NCI-H526 (cell line): ENCODE data around the gene EMCN.
"Not testable (repeated sequence)": the region's sequence is repeated elsewhere in the genome, so short reads cannot be mapped to it uniquely, and the experiment has no call there.

ENCODE experiments used
- DNase-seq, 2 experiments: peaks; one replicate each; lab custom pipeline; 2025; lab: John Stamatoyannopoulos, UW

EMCN gene, protein sequence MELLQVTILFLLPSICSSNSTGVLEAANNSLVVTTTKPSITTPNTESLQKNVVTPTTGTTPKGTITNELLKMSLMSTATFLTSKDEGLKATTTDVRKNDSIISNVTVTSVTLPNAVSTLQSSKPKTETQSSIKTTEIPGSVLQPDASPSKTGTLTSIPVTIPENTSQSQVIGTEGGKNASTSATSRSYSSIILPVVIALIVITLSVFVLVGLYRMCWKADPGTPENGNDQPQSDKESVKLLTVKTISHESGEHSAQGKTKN

DNA sequence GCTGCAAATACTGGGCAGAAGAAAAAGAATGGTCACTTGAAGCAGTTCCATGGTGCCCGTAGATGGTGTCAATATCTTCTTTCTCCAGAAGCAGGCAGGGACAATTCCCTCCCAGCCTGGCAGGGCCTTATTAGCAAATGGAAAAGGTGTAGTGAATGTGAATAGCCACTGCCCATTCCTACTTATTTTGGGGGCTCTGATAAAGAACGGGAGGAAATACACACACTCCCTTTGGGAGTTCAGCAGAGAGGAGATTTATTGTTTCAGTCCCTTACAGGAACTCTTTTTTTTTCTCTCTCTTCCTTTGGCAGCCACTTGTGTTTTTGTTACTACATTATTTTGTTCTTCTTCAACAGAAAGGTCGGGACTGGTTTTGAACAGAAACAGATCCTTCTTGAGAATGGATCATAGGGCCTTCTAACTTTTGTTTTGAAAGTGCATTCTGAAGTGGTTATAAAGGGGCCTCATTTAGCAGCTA, at the start of gene EMCN:
Gene EMCN, minus strand, starts transcription at position 159 of the 478 bp plus-strand sequence. Its CDS starts 108 bp downstream, at position 51.
- DNase-seq: no peak

DNA sequence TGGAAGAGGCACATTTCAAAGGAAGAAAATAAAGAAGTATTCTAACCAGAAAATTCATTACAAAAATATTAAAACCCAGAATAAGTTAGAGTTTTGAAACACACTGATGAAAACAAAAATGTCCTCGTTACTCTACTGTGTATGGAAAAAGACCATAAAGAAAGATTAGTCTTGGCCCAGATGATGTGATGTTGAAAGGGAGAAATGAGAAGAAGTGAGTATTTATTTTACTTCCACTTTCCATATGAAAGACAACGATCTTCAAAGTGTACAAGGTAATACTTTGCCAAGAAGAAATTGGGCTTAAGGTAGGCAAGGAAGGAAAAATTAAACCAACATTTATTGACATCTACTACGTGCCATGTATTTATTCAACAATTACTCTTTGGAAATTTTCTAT, 48.6 kb upstream of the EMCN start:
- no peak for DNase-seq

DNA sequence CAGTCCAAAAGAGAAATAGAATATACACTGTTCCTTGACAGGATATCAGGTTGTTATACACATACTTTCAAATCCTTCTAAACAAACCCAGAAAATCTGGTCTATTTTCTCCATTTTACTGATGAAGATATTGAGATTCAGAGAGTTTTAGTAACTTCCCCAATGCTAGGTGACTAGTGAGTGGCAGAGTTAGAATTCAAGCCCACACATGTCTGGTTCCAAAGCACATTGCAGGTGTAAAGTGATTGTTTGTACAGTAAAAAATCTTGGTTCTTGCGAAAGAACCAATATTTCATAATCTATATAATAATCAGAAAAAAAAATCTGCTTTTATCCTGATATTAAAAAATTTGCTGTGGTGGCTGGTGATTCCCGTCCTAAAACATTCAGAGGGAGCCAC, 39.5 kb upstream of the EMCN start:
- no peak for DNase-seq

DNA sequence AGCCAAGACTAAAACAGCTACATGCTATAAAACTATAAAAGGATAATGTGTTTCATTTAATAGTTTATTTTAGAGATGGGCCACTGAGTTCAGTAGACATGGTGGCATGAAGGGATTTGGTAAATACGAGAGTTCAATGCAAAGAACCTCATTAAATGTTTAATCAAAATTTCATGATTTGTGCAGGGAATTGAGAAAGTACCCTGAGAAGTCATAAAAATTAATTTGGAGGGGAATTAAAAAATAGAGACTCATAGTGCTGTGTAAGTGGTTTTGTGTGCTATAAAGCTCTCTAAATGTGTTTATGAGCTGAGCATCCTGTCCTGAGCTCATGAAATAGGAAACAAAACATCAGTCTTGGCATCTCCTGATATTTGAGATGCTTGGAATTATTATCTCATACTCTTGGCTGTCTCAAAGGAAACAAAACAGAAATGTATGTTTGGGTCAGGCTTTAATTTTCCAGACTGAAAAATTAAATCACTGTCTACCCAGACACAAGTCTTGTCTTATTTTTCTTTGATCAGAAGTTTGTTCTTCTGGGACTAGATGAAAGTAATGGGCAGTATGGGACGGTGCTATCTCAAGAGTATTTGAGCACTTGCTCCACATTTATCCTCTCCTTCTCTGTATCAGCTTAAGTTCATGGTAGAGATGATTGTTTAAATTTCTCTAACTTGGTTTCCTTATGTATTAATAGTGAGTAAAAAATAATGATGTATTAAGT, 38.0 kb upstream of the EMCN start:
- DNase-seq: no peak

DNA sequence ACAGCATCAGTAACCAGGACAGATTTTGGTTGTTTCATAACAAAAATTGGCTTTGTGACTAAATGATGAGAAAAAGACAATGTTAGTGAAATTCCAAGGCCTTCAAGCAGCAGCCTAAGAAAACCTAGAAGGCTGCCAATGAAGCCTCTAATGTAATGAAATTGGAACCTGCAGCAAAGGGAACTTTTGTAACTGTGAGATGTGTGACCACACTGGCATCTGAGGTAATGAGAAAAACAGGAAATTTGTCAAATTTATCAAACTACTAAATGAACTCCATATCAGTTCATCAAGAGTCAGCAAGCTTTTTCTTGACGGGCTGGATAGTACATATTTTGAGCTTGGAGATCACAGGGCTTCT, 30.4 kb upstream of the EMCN start:
- no peak for DNase-seq

DNA sequence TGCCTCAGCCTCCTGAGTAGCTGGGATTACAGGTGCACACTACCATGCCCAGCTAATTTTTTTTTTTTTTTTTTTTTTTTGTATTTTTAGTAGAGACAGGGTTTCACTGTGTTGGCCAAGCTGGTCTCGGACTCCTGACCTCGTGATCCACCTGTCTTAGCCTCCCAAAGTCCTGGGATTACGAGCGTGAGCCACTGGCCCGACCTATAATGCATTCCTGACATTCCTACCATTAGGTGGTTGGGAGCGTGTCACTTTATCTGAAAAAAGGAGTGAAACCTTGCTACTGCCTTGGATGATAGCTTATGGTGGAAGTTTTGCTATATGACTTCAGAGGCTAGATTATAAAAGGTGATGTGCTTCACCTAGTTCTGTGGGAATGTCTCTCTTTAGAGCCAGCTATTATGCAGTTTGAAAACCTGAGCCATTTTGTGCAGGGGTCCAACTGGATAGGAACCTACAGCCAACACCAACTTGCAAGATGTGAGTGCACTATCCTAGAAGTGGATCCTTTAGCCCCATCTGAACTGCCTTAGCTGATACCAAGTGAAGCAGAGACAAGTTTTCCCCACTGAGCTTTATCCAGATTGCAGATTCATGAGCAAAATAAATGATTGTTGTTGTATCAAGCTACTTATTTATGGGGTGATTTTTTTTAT, 29.8 kb upstream of the EMCN start:
- DNase-seq: no peak

DNA sequence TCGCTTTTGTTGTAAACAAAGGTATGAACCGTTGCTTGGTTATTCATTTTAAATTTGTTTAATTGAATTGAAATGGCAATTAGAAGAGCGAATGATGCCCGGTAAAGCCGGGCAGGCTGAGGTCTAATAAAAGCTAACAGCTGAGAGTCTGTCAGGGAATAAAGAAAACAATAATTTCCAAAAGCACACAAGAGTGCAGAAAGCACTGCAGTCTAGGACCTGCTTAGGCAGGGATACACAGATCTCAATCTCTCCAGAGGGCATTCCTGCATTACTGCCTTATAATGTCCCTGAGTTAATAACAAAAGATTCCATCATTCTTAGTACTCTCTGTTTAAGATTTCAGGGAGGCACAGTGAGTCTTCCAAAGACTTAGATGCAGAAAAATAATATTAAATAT, 27.6 kb upstream of the EMCN start:
- no peak for DNase-seq

DNA sequence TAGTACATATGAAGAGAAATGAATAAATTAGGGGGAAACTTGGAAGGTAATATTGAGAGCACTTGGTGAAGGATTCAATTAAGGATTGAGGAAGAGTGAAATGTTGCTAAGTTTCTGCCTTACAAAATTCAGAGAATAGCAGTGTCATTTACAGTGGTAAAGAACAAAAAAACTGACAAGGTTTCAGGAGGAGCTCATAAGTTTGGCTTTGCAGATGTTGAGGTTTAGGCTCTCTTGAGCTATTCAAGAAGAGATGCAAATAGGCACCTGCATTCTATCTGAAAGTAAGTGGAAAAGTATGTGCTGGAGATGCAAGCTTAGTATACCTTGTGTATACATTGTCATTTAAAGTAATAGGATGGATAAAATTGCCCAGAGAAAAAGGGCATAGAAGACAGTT, 22.3 kb upstream of the EMCN start:
- DNase-seq: no peak

DNA sequence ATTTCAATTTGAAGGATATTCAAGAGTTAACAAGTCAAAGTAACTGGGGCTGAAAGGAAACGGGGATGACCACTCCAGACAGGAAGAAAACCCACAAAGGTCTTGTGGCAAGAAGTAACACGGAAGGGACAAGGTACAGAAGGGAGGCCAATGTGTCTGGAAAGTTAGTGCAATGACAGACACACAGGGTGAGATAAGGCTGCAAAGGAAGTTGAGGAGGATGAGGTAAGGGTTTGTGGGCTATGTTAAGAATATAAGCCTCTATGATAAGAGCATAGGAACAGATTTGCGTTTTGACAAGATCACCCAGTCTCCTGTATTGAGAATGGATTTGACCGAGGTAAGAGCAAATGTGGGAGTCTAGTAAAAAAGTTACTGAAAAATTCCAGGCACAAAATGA, 21.9 kb upstream of the EMCN start:
- no peak for DNase-seq

DNA sequence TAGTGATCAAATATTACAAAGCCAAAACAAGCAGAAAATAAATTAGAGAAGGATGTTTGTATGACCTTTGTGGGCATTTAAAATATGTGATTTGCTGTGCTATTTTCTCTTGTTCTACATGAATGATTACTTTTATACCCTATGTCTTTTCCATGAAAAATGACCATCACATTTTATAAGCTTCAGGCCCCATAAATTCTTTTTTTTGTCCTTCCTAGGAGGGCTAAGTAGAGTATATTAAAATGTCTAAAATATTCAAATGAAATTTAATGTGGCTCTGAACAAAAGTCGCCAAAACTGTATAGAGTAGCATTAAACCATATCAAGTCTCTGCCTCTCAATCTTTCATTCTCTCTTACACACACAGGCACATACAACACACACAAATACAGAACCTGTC, 15.9 kb upstream of the EMCN start:
- DNase-seq: no peak

DNA sequence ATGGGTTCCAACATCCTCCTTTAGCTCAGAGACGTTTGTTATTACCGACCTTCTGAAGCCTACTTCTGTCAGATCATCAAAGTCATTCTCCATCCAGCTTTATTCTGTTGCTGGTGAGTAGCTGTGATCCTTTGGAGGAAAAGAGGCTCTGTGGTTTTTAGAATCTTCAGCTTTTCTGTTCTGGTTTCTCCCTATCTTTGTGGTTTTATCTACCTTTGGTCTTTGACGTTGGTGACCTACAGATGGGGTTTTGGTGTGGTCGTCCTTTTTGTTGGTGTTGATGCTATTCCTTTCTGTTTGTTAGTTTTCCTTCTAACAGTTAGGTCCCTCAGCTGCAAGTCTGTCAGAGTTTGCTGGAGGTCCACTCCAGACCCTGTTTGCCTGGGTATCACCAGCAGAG, 12.3 kb upstream of the EMCN start:
- DNase-seq: not testable (repeated sequence)

DNA sequence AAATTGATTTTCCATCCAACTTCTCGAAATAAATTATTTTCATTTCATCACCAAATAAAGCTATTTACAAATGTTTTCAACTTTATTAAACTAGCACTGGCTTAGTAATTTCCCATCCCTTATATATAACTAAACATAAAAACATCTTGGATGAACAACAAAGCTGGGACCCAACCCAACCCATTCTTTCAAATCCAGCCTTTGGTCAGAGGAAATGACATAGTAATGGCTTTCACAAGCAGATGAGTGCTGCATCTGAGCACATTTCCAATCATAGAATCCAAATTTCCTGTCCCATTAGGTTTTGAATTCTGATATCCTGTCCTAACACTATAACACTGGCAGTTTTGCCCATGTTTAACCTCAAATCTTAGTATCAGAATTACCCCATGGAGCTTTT, 7.9 kb upstream of the EMCN start:
- DNase-seq: no peak

DNA sequence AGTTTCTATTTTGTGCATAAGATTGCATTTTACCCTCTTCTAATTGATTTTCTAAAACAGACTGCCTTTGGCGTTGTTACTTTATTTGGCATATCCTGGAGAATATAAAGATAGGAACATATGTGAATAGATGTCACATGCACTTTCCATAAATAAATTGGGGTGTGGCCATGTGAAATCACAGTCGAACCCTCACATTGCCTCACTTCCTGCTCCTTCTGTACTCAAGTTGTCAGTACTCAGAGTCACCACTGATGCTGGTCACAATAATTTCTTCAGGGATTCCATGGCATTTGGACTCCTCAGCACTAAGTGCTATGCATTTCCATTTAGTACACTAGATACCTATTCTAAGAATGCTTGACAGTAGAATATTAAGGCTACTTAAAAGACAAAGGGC, 1.4 kb upstream of the EMCN start:
- DNase-seq: no peak

DNA sequence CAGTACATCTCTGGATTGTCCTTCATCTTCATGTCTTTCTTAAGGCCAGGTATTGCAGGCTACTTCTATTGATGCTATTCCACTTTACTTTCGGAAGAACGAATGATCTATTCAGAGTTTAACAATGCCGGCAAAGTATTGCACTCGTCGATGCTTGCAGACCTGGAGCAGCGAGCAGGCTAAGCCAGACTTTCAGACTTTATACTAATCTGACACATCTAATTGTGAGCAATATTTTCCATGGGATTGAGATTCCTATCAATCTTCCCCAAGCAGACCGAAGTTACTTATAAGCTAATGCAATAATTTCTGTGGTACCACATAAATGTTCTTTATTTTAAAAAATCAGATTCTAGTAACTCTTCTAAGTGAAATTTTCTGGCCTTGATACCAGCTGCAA, 1.6 kb downstream of the EMCN start:
- no peak for DNase-seq

DNA sequence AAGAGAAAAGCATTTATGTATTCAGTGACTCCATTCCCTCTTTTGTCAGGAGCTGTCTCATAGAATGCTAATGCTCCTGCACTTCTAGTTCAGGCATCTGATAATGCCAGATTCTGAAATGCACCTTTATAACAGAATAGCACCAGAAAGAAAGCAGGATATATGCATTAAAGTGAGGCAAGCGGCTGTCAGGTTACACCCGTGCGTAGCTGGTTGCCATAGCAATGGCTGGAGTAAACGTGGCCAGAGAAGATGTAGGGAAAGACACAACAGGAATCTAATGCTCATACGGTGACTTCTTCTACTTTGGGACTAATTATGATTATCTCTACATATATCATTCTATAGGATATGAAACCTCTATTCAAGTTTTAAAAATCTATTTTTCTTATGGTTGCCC, 5.9 kb downstream of the EMCN start:
- no peak for DNase-seq

DNA sequence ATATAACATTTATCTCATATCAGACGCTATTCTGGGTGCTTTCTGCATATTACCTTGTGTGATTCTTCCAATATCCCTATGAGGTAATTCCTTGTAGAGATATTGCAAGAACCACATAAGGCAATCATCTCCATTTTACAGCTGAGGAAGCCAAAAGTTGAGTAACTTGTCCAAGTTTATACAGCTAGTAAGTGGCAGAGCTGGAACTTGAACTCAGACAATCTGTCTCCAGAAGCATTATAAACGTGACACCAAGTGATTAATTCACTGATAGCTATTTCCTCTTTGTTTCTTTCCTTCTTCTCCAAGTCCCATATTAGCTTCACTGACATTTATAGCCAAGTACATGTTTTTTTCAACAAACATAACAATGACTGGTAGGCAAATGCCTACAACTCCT, 7.3 kb downstream of the EMCN start:
- DNase-seq: no peak

DNA sequence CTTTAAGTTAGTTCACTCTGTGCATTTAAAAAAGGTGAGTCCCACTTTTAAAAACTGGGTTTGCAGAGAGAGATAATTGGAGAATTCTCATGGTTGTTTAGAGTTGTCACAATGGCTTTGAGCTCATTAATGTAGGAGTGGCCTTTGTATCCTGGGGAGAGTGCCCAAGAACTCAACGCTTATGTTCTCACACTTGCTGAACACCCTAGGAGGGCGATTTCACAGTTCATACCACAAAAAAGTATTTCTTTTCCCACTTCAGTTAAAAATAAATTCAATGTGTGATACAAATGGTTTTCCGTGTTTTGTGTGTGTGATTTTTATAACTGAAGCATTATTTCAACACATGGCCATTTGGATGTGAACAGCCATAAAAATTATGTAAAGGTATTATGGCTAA, 8.4 kb downstream of the EMCN start:
- no peak for DNase-seq

DNA sequence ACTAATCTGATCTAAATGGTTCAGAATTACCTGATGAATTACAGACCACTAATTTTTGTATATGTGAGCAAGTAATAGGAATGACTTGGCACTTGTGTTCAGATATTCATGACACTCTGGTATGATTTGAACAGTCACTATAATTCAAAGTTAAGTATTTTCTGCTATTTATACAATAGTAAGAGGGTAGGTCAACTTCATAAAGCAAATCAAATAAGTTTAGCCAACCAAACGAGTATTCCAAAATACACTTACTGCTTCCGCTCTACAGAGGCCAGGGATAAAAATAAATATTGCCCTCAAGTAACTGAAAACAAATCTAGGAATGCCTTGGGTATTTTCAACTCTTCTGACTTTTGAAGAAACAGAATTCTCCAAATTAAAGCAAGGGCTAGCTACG, 9.1 kb downstream of the EMCN start:
- DNase-seq: no peak

DNA sequence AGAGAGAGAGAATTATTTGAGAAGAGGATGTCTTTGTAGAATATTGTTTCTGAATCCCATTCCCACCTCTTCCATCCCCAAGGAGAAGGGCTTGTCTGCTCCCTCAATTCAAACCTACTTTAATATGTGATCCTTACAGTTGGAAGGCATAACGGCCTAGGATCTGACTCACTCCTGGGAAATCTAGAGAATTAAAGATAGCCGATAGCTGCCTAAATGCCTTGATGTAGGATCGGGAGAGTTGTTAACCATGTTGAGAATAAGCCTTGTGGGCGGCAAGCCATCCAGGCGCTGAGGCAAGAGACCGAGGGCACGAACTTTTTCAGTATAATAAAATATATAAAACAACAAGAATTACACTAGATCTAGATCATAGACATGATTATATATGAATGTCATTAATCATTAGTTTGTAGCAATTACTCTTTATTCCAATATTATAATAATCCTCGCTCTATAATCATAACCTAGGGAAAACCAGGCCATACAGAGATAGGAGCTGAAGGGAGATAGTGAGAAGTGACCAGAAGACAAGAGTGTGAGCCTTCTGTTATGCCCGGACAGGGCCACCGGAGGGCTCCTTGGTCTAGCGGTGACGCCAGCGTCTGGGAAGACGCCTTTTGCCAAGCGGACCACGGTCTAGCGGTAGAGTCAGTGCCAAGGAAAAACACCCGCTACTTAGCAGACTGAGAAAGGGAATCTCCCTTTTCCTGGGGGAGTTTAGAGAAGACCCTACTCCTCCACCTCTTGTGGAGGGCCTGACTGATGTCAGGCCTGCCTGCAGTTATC, 13.5 kb downstream of the EMCN start:
- no peak for DNase-seq

DNA sequence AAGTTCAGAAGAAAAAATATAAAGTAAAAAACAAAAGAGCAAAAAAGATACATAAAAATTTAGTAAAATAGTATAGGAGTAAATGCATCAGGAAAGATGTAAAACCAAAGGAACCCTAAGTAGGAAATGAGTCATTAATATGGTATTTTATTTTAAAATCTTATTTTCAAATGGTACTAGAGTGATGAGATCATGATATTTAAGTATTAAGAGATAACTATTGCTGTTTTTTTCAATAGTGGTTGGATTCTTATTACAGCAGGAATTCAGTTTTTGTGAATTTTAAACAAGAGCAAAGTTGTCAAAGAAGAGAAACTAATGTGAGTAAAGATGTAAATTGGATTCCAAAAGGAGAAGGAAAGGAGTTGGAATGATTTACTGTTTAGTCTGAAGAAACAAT, 20.0 kb downstream of the EMCN start:
- DNase-seq: no peak

DNA sequence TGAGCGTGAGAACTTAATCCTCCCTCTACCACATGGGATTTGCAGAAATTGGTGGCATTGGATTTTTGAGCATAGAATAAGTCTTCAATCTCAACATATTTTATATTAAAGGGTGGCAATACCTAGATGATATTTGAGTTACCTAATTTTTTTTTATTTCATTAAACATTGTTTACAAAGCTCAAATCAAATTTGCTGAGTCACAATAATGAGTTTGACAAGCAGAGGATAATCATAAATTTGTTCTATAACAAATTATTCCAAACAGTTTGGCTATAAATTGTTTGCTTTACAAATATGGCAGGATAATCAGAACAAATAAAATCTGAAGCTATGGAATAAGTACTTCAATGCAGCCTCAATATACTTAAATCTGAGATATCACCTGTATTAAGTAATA, 22.7 kb downstream of the EMCN start:
- DNase-seq: no peak

DNA sequence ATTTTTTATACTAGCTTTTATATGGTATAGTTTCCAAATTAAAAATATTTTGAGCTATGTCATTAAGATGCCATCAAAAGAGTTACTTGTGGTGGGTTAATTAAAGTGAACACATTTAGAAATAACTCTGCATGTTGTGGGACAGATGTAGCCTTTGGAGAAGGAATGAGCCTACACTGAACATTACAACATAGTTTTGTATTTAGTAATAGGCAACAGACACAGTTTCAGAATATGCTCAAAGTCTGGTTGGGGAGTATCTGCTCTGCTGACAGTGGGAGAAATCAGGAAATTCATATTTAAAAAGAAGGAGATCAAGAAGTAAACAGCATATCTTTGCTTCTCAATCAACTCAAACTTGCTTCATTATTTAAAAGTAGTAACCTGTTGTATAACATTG, 23.7 kb downstream of the EMCN start:
- no peak for DNase-seq

DNA sequence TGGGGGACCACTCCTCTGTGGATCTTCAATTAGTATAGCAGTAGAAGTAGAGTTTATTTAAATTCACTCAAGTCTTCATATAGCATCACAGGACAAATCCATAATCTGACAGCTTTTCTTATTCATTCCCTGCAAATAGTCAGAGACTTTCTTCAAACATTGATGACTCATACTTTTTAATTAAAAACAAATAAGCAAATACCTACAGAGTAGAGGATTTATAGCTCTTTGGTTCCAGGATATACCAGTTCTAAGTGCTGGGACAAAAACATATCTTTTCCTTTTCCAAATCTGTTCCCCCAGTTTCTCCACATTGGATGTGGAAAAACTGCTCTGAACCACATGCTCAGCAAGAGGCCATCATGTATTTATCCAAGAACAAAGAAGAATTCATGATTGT, 24.1 kb downstream of the EMCN start:
- DNase-seq: no peak
